HCT116 (cell line): ENCODE results near the gene PPFIA1. TPM values are rescaled to one million over a fixed set of nuclear protein-coding genes. Genes with fewer than 3 reads are reported as not detected.

ENCODE experiments used
- ATAC-seq: fragments of 200-7000 bp; cut with Tn5 transposase; 2 replicates; pipeline ENCODE4 v1.9.1; 2020; ENCODE audit warnings: mild to moderate bottlenecking, moderate library complexity
- BruUV-seq: library from RNA; stranded (reverse); fragments of 400-500 nt; replicated peaks from 2 replicates; lab custom pipeline; 2021; lab: Mats Ljungman, UMichigan
- CTCF ChIA-PET: fragments of 300-600 bp; sonication (Branson Sonifier 250); formaldehyde crosslinking; loops from one replicate; lab custom pipeline; 2021; ENCODE audit warnings: antibody characterized with exemption; lab: Charles Lee
- POLR2A ChIA-PET: fragments of 300-600, 350-600 bp; sonication (Branson Sonifier 250); formaldehyde crosslinking; loops from one replicate; lab custom pipeline; 2021; ENCODE audit warnings: antibody characterized with exemption; lab: Charles Lee
- RAD21 ChIA-PET, 2 experiments: fragments of 300-600 bp; sonication (Branson Sonifier 250); formaldehyde crosslinking; loops; one replicate each; lab custom pipeline; 2023; ENCODE audit warnings: low total read pairs in 2 of 2; ENCODE audit not compliant: uncharacterized antibody in 2 of 2, unreplicated experiment in 2 of 2, low non-redundant PET in 1 of 2; lab: Charles Lee
- DNase-seq: peaks from one replicate; pipeline ENCODE4 v3.0.0-alpha.2; 2010; ENCODE audit warnings: low read depth, low spot score
- H2AFZ ChIP-seq: fragments of 200-600 bp; shearing (Covaris generic), sonication (generic); 2 replicates; pipeline ENCODE4 v1.6.1; 2017; ENCODE audit warnings: low read depth, mixed run types, mixed read lengths, antibody characterized with exemption, low read length; ENCODE audit not compliant: poor library complexity, severe bottlenecking
- H3K27ac ChIP-seq: 2 replicates; pipeline ENCODE4 v1.5.1; 2012; ENCODE audit warnings: low read depth, low read length
- H3K27me3 ChIP-seq: fragments of 200-600 bp; sonication (generic); 2 replicates; pipeline ENCODE4 v1.6.1; 2016; ENCODE audit warnings: mixed run types, low read length, mixed read lengths; ENCODE audit not compliant: insufficient read depth
- H3K36me3 ChIP-seq, 2 experiments: fragments of 200-500 bp in 1 of 2; fragments of 200-600 bp in 1 of 2; sonication (Bioruptor generic) in 1 of 2; sonication (generic) in 1 of 2; 2 replicates each; pipeline versions ENCODE4 v1.5.1 to v1.6.1; 2014 to 2016; ENCODE audit warnings: low read length in 2 of 2, inconsistent platforms in 1 of 2, mixed read lengths in 1 of 2, mixed run types in 1 of 2; ENCODE audit not compliant: insufficient read depth in 2 of 2, control insufficient read depth in 1 of 2
- H3K4me1 ChIP-seq, 2 experiments: fragments of 200-600 bp in 1 of 2; sonication (generic) in 1 of 2; 2 replicates each; pipeline versions ENCODE4 v1.5.1 to v1.6.1; 2012 to 2017; ENCODE audit warnings: low read length in 2 of 2, inconsistent platforms in 1 of 2, mild to moderate bottlenecking in 1 of 2, mixed read lengths in 1 of 2, mixed run types in 1 of 2, moderate library complexity in 1 of 2; ENCODE audit not compliant: insufficient read depth in 2 of 2, control insufficient read depth in 1 of 2
- H3K4me2 ChIP-seq: fragments of 200-600 bp; sonication (generic); 2 replicates; pipeline ENCODE4 v1.6.1; 2017; ENCODE audit warnings: mixed run types, low read length, mixed read lengths
- H3K4me3 ChIP-seq, 2 experiments: fragments of 200-600 bp in 1 of 2; sonication (generic) in 1 of 2; replicated peaks in 1 of 2; 2 replicates each; pipeline ENCODE4 v1.5.1; 2011 to 2016; ENCODE audit warnings: low read length in 2 of 2, control low read depth in 1 of 2, low read depth in 1 of 2, mild to moderate bottlenecking in 1 of 2, mixed read lengths in 1 of 2, mixed run types in 1 of 2
- H3K79me2 ChIP-seq: fragments of 200-600 bp; sonication (generic); 2 replicates; pipeline ENCODE4 v1.6.1; 2017; ENCODE audit warnings: mild to moderate bottlenecking, mixed run types, low read length, moderate library complexity, mixed read lengths; ENCODE audit not compliant: insufficient read depth
- H3K9ac ChIP-seq: fragments of 200-600 bp; sonication (generic); 2 replicates; pipeline ENCODE4 v1.6.1; 2016; ENCODE audit warnings: low read length, mixed read lengths
- H3K9me2 ChIP-seq: fragments of 200-600 bp; sonication (generic), shearing (Covaris generic); 2 replicates; pipeline ENCODE4 v1.6.1; 2017; ENCODE audit warnings: mixed run types, mild to moderate bottlenecking, moderate library complexity; ENCODE audit not compliant: insufficient read depth
- H3K9me3 ChIP-seq, 2 experiments: fragments of 200-500 bp in 1 of 2; fragments of 200-600 bp in 1 of 2; sonication (Bioruptor generic) in 1 of 2; sonication (generic) in 1 of 2; 2 replicates each; pipeline ENCODE4 v1.6.1; 2014 to 2017; ENCODE audit warnings: low read length in 2 of 2, mixed read lengths in 2 of 2, inconsistent platforms in 1 of 2, low read depth in 1 of 2, mild to moderate bottlenecking in 1 of 2, mixed run types in 1 of 2, moderate library complexity in 1 of 2; ENCODE audit not compliant: control insufficient read depth in 1 of 2, insufficient read depth in 1 of 2
- H4K20me1 ChIP-seq: fragments of 200-600 bp; sonication (generic), shearing (Covaris generic); 2 replicates; pipeline ENCODE4 v1.6.1; 2017; ENCODE audit warnings: mixed run types, mild to moderate bottlenecking, moderate library complexity; ENCODE audit not compliant: insufficient read depth
- EGR1 ChIP-seq: IDR thresholded peaks from 2 replicates; pipeline ENCODE4 v1.6.1; 2012; ENCODE audit warnings: low read depth
- ELF1 ChIP-seq: IDR thresholded peaks from 2 replicates; pipeline ENCODE4 v1.6.1; 2012; ENCODE audit warnings: low read depth, borderline replicate concordance
- EZH2 ChIP-seq: fragments of 200-600 bp; sonication (generic); IDR thresholded peaks from 2 replicates; pipeline ENCODE4 v1.6.1; 2017; ENCODE audit warnings: antibody characterized with exemption, mixed run types
- EZH2phosphoT487 ChIP-seq: fragments of 200-600 bp; IDR thresholded peaks from 2 replicates; pipeline ENCODE4 v1.6.1; 2018; ENCODE audit warnings: antibody characterized with exemption, borderline replicate concordance
- JUND ChIP-seq: IDR thresholded peaks from 2 replicates; pipeline ENCODE4 v1.6.1; 2012
- POLR2A ChIP-seq: IDR thresholded peaks from 2 replicates; pipeline ENCODE4 v1.7.0; 2011; ENCODE audit warnings: borderline replicate concordance; ENCODE audit not compliant: insufficient read depth, insufficient read length; ENCODE audit errors: extremely low read depth
- POLR2AphosphoS5 ChIP-seq: IDR thresholded peaks from 2 replicates; pipeline ENCODE4 v1.6.1; 2011; ENCODE audit warnings: mild to moderate bottlenecking, low read depth, low read length, moderate library complexity
- RAD21 ChIP-seq: IDR thresholded peaks from 2 replicates; pipeline ENCODE4 v1.6.1; 2012; ENCODE audit warnings: low read depth, mild to moderate bottlenecking
- SIN3A ChIP-seq: IDR thresholded peaks from 2 replicates; pipeline ENCODE4 v1.6.1; 2012; ENCODE audit warnings: low read depth
- SRF ChIP-seq: IDR thresholded peaks from 2 replicates; pipeline ENCODE4 v1.6.1; 2012; ENCODE audit warnings: low read depth
- ZNF274 ChIP-seq: fragments of 200-500 bp; sonication (Bioruptor generic); IDR thresholded peaks from 2 replicates; pipeline ENCODE4 v1.6.1; 2014; ENCODE audit warnings: mild to moderate bottlenecking, low read depth, low read length, inconsistent platforms
- intact Hi-C: fragments of 100-400 bp; cut with micrococcal nuclease; formaldehyde crosslinking; loops from 2 replicates; pipeline ENCODE4 v1.10.0; 2022
- total RNA-seq: library from RNA; stranded (reverse); gene quantifications from one replicate; pipeline ENCODE4 v1.2.1, GENCODE V29; 2021; ENCODE audit not compliant: unreplicated experiment
- TF ChIP-seq, protein P1 (sequence below): IDR thresholded peaks from 2 replicates; pipeline ENCODE4 v1.6.1; 2012
- TF ChIP-seq, protein P2 (sequence below): IDR thresholded peaks from 2 replicates; pipeline ENCODE4 v1.6.1; 2011; ENCODE audit warnings: mild to moderate bottlenecking, low read length, moderate library complexity; ENCODE audit not compliant: insufficient replicate concordance; ENCODE audit errors: extremely low read depth
- TF ChIP-seq, protein P3 (sequence below): IDR thresholded peaks from 2 replicates; pipeline ENCODE4 v1.6.1; 2012; ENCODE audit warnings: low read depth

PPFIA1 gene
- total RNA-seq, 1 experiment from 2014 or later, result 48.6 TPM

DNA sequence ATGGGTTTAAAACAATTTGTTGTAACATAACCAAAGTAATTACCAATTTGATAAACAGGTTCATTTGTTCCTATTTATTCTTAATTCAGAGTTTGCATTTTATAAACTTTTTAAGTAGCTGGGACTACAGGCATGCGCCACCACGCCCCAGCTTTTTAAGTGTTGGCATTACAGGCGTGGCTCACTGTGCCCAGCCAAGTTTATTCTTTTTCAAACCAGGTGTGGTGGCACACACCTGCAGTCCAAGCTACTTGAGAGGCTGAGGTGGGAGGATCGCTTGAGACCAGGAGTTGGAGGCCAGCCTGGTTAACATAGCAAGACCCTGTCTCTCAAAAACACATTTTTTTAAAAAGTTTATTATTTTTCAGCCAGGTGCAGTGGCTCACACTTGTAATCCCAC lies 19.1 kb downstream of the PPFIA1 start:
- Histone ChIP-seq H3K79me2 (peaks cover 76% of the 10 kb centered on the region), H3K4me3 (no peak overlapping the region), H3K27ac (no peak overlapping the region), H3K9me3 (no peaks in the 10 kb centered on the region), H3K27me3 (no peaks in the 10 kb centered on the region), H3K4me2 (no peak overlapping the region), H3K36me3 (peaks cover 17 to 19% of the 10 kb centered on the region in 2 experiments; a peak in 3 of 4 replicates), H4K20me1 (no peaks in the 10 kb centered on the region), H2AFZ (no peak overlapping the region), H3K4me1 (no peaks in the 10 kb centered on the region), H3K9me2 (no peaks in the 10 kb centered on the region), H3K9ac (no peak overlapping the region)
- TF ChIP-seq, protein P1, sequence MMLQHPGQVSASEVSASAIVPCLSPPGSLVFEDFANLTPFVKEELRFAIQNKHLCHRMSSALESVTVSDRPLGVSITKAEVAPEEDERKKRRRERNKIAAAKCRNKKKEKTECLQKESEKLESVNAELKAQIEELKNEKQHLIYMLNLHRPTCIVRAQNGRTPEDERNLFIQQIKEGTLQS, result no peak
- TF ChIP-seq EGR1, result no peak
- TF ChIP-seq, protein P2, sequence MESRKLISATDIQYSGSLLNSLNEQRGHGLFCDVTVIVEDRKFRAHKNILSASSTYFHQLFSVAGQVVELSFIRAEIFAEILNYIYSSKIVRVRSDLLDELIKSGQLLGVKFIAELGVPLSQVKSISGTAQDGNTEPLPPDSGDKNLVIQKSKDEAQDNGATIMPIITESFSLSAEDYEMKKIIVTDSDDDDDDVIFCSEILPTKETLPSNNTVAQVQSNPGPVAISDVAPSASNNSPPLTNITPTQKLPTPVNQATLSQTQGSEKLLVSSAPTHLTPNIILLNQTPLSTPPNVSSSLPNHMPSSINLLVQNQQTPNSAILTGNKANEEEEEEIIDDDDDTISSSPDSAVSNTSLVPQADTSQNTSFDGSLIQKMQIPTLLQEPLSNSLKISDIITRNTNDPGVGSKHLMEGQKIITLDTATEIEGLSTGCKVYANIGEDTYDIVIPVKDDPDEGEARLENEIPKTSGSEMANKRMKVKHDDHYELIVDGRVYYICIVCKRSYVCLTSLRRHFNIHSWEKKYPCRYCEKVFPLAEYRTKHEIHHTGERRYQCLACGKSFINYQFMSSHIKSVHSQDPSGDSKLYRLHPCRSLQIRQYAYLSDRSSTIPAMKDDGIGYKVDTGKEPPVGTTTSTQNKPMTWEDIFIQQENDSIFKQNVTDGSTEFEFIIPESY, result no peak
- TF ChIP-seq SIN3A, result no peak
- no peak for TF ChIP-seq POLR2AphosphoS5
- no peak for TF ChIP-seq ELF1
- no peak for TF ChIP-seq EZH2phosphoT487
- no peak for TF ChIP-seq RAD21
- TF ChIP-seq POLR2A, result no peak
- no peak for TF ChIP-seq EZH2
- TF ChIP-seq SRF, result no peak
- TF ChIP-seq ZNF274, result no peak
- no peak for TF ChIP-seq JUND
- TF ChIP-seq, protein P3, sequence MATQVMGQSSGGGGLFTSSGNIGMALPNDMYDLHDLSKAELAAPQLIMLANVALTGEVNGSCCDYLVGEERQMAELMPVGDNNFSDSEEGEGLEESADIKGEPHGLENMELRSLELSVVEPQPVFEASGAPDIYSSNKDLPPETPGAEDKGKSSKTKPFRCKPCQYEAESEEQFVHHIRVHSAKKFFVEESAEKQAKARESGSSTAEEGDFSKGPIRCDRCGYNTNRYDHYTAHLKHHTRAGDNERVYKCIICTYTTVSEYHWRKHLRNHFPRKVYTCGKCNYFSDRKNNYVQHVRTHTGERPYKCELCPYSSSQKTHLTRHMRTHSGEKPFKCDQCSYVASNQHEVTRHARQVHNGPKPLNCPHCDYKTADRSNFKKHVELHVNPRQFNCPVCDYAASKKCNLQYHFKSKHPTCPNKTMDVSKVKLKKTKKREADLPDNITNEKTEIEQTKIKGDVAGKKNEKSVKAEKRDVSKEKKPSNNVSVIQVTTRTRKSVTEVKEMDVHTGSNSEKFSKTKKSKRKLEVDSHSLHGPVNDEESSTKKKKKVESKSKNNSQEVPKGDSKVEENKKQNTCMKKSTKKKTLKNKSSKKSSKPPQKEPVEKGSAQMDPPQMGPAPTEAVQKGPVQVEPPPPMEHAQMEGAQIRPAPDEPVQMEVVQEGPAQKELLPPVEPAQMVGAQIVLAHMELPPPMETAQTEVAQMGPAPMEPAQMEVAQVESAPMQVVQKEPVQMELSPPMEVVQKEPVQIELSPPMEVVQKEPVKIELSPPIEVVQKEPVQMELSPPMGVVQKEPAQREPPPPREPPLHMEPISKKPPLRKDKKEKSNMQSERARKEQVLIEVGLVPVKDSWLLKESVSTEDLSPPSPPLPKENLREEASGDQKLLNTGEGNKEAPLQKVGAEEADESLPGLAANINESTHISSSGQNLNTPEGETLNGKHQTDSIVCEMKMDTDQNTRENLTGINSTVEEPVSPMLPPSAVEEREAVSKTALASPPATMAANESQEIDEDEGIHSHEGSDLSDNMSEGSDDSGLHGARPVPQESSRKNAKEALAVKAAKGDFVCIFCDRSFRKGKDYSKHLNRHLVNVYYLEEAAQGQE, result no peak
- ChIA-PET RAD21 (no interaction called here), POLR2A (no interaction called here), CTCF (no interaction called here)
- intact Hi-C loops, result no loop called here
- BruUV-seq, result no TSS peak
- no peak for ATAC-seq
- no peak for DNase-seq
